ENCODE data around the gene SULF2. TPM values are rescaled to one million over a fixed set of nuclear protein-coding genes. Genes with fewer than 3 reads are reported as not detected.

SULF2 gene
- total RNA-seq, 1 donor from 2014 or later, result 24.0 TPM

GRCh38 chr20:47773371-47773786 lies 11.9 kb downstream of the SULF2 start:
- Histone ChIP-seq H3K4me3 (no peak overlapping the region), H3K27ac (no peak overlapping the region), H3K9me3 (ENCODE audit: low read depth) (no peaks in the 10 kb centered on the region), H3K36me3 (no peaks in the 10 kb centered on the region), H3K4me2 (peak overlapping the region; percentile 17), H3K27me3 (no peaks in the 10 kb centered on the region), H3K79me2 (ENCODE audit: low read depth) (peaks cover 6% of the 10 kb centered on the region), H4K20me1 (ENCODE audit: low read depth) (no peaks in the 10 kb centered on the region), H3F3A (ENCODE audit: low read depth) (peaks cover 6% of the 10 kb centered on the region), H2AFZ (replicated peaks) (no peak overlapping the region), H3K9ac (no peak overlapping the region), H3K4me1 (peaks cover 10% of the 10 kb centered on the region)
- Mint-ChIP-seq H3K4me3 (peak overlapping the region; percentile 21), H3K27ac (peak overlapping the region; percentile 90), H3K36me3 (peaks cover 5% of the 10 kb centered on the region), H3K9me3 (peaks cover 13% of the 10 kb centered on the region), H3K27me3 (ENCODE audit: insufficient read depth, low read depth) (peaks cover 8% of the 10 kb centered on the region), H3K4me1 (peaks cover 25% of the 10 kb centered on the region)
- TF ChIP-seq CTCF (IDR thresholded peaks at IDR 0.05) (no peak), EZH2 (IDR thresholded peaks at IDR 0.05) (no peak), EZH2phosphoT487 (IDR thresholded peaks at IDR 0.05) (no peak)
- no peak for DNase-seq (ENCODE audit: low spot score)

GRCh38 chr20:47770935-47771334 lies 14.3 kb downstream of the SULF2 start:
- Histone ChIP-seq H3K4me2 (no peak overlapping the region), H3K27ac (no peak overlapping the region), H3K4me1 (peaks cover 21% of the 10 kb centered on the region), H3K4me3 (no peak overlapping the region), H3K79me2 (ENCODE audit: low read depth) (no peaks in the 10 kb centered on the region), H3K9me3 (ENCODE audit: low read depth) (no peaks in the 10 kb centered on the region), H3K36me3 (no peaks in the 10 kb centered on the region), H4K20me1 (ENCODE audit: low read depth) (no peaks in the 10 kb centered on the region), H2AFZ (replicated peaks) (no peak overlapping the region), H3F3A (ENCODE audit: low read depth) (peaks cover 18% of the 10 kb centered on the region), H3K27me3 (no peaks in the 10 kb centered on the region), H3K9ac (no peak overlapping the region)
- Mint-ChIP-seq H3K9me3 (peaks cover 10% of the 10 kb centered on the region), H3K27me3 (ENCODE audit: insufficient read depth, low read depth) (peaks cover 10% of the 10 kb centered on the region), H3K27ac (no peak overlapping the region), H3K36me3 (peaks cover 5% of the 10 kb centered on the region), H3K4me3 (no peak overlapping the region), H3K4me1 (peaks cover 36% of the 10 kb centered on the region)
- TF ChIP-seq EZH2phosphoT487 (IDR thresholded peaks at IDR 0.05), result no peak
- TF ChIP-seq EZH2 (IDR thresholded peaks at IDR 0.05), result no peak
- no peak for TF ChIP-seq CTCF (IDR thresholded peaks at IDR 0.05)
- DNase-seq (ENCODE audit: low spot score), result peak; percentile 28

GRCh38 chr20:47768016-47768824 lies 17.1 kb downstream of the SULF2 start:
- H3K79me2 ChIP-seq (ENCODE audit: low read depth), result no peaks in the 10 kb centered on the region
- no peak overlapping the region for H2AFZ ChIP-seq (replicated peaks)
- no peak overlapping the region for H3K27ac ChIP-seq
- H3K4me3 ChIP-seq, result no peak overlapping the region
- Mint-ChIP-seq H3K9me3 (peaks cover 10% of the 10 kb centered on the region), H3K27me3 (ENCODE audit: insufficient read depth, low read depth) (peaks cover 9% of the 10 kb centered on the region), H3K27ac (peak overlapping the region; percentile 33), H3K4me1 (peaks cover 44% of the 10 kb centered on the region), H3K36me3 (peaks cover 5% of the 10 kb centered on the region), H3K4me3 (no peak overlapping the region)
- H4K20me1 ChIP-seq (ENCODE audit: low read depth), result no peaks in the 10 kb centered on the region
- H3K9ac ChIP-seq, result no peak overlapping the region
- no peak overlapping the region for H3K4me2 ChIP-seq
- peaks cover 16% of the 10 kb centered on the region for H3K4me1 ChIP-seq
- no peaks in the 10 kb centered on the region for H3K36me3 ChIP-seq
- TF ChIP-seq CTCF (IDR thresholded peaks at IDR 0.05), result no peak
- TF ChIP-seq EZH2phosphoT487 (IDR thresholded peaks at IDR 0.05), result no peak
- no peak for TF ChIP-seq EZH2 (IDR thresholded peaks at IDR 0.05)
- DNase-seq (ENCODE audit: low spot score), result no peak
- H3K9me3 ChIP-seq (ENCODE audit: low read depth), result no peaks in the 10 kb centered on the region
- H3F3A ChIP-seq (ENCODE audit: low read depth), result peaks cover 16% of the 10 kb centered on the region
- H3K27me3 ChIP-seq, result no peaks in the 10 kb centered on the region
